DMS53 (cell line): ENCODE data around the gene SGO2.
"Not testable (repeated sequence)": the region's sequence is repeated elsewhere in the genome, so short reads cannot be mapped to it uniquely, and the experiment has no call there.

Source experiments
- DNase-seq: peaks from one replicate; lab custom pipeline; 2025; lab: John Stamatoyannopoulos, UW

Gene SGO2

DNA sequence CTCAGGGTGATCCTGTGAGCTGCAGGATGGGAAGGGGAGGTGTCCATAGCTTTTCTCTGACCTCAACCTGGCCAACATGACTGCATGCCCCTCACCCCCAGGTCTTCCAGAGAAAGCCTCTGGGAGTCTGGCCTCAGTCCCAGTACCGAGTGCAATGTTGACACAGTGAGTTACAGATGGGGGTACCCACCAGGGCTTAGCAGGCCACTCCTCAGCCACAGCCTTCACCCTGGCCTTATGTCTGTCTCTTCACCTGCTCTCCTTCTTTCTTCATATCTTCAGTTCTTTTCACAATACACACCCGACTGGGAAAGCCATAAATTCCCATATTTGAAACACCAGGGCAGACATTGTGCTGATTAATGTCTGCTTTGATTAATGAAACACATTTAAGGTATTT is 93.3 kb downstream of the SGO2 start:
- no peak for DNase-seq

DNA sequence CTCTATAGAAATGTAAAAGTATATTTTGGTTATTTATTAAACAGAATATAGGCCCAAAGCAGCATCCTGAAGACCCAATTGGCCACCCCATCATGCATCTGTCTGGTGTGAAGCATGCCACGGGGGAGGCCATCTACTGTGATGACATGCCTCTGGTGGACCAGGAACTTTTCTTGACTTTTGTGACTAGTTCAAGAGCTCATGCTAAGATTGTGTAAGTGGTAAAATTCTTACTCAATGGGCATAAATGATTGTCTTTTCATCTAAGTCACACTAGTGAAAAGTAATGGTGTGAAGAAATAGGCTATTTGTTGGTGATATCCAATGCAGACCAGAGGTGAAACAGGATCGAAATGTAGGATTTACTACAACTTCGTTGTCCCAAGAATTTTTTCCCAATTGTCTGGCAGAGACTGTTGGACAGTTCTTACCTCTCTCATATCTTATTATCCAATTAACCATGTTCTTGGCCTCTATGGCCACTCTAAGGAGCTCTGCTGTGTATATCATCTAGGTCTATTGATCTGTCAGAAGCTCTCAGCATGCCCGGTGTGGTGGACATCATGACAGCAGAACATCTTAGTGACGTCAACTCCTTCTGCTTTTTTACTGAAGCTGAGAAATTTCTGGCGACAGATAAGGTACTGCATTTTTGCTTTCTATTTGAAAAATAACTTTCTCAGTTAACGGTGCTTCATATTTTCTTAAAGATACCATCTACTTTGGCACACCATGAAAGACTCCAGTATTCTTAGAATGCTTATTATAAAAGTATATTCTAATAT is 94.8 kb downstream of the SGO2 start:
- no peak for DNase-seq

DNA sequence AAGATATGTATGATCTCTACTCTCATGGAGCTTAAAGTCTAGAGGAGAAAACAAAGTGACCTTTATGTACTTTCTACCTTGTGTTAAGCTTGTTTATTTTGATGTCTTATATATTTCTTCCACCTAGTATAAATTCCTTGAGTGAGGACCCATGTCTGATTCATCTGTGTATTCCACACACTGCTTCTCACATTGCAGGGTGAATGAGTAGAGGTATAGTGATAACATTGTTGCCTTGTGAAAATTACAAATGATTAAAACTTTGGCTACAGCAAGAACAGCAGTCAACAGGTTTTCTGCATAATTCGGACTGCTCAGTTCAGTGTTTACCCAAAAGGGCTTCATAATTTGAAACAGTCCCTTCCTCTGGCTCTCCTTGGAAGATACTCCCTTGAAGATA is 96.1 kb downstream of the SGO2 start:
- no peak for DNase-seq

DNA sequence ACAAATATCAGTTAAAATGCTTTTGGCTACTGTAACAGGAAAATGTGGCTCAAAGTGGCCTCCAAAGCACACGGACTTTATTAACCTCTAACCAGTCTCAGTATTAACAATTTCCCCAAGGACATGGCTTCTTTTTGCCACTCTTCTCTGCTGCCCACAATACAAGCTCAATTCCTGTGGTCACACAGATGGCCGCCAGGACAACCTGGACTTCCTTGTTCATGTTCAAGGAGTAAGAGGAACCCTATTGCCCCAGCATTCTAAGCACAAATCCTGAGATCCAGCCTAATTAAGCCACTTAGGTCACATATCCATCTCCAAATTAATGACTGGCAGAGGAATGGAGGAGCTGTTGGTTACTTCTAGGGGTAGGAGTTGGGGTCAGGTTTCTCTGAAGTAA is 98.0 kb downstream of the SGO2 start:
- no peak for DNase-seq

DNA sequence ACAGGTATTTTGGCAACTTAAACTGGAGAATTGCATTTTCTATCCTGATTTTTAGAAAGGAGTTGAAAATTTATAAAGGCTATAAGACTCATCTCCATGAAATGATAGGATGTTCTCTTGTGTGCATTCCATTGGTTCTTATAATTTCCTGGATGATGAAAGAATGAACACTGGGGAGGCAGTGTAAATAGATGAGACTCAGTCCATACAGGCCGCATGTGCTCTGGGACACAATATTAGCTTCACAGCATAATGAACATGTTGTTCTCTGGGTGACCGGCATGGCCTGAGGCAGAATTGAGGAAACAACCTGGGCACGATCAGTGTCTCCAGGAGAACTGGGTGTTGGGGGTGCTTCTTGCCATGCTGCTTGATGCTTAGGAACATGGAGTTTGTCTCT is 98.7 kb downstream of the SGO2 start:
- DNase-seq: no peak

DNA sequence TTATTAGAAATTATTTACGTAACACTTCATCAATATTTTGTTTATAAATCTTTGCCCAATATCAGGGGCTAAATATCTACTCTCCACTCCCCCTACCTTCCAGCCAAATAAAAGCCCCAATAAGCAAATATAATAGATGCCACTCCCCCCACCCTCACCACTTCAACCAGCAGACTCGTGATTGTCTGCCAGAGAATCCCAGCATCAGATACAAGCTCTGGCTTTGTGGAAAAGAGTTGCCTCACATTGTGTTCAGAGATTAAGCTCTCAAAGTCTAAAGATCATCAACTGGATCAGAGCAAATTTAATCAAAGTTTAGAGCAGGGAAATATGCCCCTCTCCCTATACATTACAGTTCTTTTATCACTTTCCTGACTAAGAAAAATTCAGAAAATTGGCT is 99.3 kb downstream of the SGO2 start:
- DNase-seq: no peak

DNA sequence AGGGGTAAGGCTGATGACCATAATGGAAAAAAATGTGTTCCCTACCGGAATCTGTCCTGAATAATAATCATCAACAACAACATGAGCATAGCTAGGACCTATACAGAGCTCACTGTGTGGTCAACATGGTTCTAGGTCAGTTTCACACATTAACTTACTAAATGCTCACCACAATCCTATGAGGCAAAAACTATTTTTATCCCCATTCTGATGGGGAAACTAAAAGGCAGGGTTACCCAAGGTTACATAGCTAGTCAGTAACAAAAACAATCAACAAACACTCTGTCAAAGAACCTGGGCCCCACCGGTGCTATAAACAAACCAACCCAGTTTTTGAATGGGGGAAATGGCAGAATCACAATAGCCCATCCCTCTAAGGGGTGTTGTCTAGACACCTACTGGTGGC is 100.0 kb downstream of the SGO2 start:
- DNase-seq: no peak

DNA sequence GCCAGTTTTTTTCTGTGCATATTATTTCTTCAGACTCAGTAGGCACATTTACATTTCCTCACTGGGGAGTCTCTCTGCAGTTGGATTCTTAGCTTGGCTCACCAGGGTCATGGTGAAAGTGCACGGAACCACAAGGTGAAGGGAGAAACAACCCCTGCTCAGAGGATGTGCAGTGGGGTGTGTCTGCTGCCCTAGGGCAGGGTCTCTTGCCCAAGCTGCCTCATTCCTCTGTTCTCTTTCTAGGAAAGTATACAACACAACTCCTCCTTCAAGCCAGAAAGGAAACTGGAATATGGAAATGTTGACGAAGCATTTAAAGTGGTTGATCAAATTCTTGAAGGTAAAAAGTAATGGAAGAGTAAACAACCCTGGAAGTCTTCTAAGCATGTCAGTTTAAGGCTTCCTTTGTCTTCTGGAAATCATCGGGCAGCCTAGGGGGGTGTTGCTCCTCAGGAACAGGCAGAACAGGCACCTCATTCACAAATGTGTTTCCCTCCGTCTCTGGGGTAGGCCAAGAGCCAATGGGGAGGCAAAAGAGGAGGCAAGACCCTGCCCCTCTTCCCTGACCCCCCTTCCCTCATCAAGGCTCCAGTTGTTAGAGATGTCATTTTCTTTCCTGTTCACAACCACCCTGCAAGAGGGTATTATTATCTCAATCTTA is 101.2 kb downstream of the SGO2 start:
- DNase-seq: no peak

DNA sequence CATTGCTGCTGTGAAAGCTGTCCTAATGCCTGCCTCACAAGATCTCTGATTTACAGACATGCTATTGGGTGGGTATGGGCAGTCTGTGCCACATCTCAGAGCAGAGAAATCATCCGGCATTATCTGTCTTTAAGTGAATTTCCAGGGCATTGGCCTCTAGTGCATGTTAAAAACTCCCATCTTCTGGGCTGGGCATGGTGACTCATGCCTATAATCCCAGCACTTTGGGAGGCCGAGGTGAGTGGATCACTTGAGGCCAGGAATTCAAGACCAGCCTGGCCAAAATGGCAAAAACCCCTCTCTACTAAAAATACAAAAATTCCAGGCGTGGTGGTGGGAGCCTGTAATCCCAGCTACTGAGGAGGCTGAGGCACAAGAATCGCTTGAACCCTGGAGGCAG is 102.5 kb downstream of the SGO2 start:
- not testable (repeated sequence) for DNase-seq

DNA sequence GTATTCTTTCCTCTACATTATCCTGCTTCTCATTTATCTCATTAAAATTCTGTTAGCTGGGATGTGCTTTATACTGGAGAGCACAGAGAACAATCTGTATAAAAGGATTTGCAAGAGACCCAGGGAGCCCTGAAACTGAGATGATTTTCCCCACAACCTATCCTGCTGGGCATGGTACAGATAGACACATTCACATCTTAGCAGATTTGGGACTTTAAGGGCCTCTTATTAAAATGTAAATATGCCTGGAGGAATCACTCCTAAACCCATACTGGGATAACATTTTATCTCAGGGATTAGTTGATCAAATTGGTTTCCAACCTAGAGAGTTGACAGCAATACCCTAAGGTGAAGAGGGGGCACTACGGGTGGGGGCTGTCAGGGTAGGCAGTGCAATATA is 105.3 kb downstream of the SGO2 start:
- DNase-seq: no peak
